Bronchial epithelial cell (primary cell): ENCODE data around the gene CELSR1. TPM values are rescaled to one million over a fixed set of nuclear protein-coding genes. Genes with fewer than 3 reads are reported as not detected.

Source experiments
- DNase-seq: peaks from one replicate; pipeline ENCODE4 v3.0.0-alpha.2; 2010; ENCODE audit warnings: low read depth
- FAIRE-seq: peaks from 2 replicates; lab custom pipeline; 2011; peaks lifted over from hg19 to GRCh38; lab: Jason Lieb, UNC
- H3K27me3 ChIP-seq: 2 replicates; pipeline ENCODE4 v1.5.1; 2011; ENCODE audit warnings: low read length; ENCODE audit not compliant: control insufficient read depth, insufficient read depth
- H3K36me3 ChIP-seq: 2 replicates; pipeline ENCODE4 v1.5.1; 2011; ENCODE audit warnings: low read length; ENCODE audit not compliant: control insufficient read depth, insufficient read depth
- H3K4me3 ChIP-seq: 2 replicates; pipeline ENCODE4 v1.5.1; 2011; ENCODE audit warnings: mild to moderate bottlenecking, low read depth, low read length, control low read depth
- total RNA-seq: library from RNA; depleted of rRNA; stranded (reverse); fragments of >200 nt; gene quantifications from 2 replicates; pipeline ENCODE4 v1.2.1, GENCODE V29; 2014
- TF ChIP-seq, protein P1 (sequence below): IDR thresholded peaks from 2 replicates; pipeline ENCODE4 v1.5.1; 2011; ENCODE audit warnings: mild to moderate bottlenecking, moderate library complexity, low read length, control low read depth, inconsistent platforms; ENCODE audit not compliant: insufficient read depth, severe bottlenecking

The CELSR1 gene
- total RNA-seq, 1 donor from 2014 or later = 39.0 TPM

DNA sequence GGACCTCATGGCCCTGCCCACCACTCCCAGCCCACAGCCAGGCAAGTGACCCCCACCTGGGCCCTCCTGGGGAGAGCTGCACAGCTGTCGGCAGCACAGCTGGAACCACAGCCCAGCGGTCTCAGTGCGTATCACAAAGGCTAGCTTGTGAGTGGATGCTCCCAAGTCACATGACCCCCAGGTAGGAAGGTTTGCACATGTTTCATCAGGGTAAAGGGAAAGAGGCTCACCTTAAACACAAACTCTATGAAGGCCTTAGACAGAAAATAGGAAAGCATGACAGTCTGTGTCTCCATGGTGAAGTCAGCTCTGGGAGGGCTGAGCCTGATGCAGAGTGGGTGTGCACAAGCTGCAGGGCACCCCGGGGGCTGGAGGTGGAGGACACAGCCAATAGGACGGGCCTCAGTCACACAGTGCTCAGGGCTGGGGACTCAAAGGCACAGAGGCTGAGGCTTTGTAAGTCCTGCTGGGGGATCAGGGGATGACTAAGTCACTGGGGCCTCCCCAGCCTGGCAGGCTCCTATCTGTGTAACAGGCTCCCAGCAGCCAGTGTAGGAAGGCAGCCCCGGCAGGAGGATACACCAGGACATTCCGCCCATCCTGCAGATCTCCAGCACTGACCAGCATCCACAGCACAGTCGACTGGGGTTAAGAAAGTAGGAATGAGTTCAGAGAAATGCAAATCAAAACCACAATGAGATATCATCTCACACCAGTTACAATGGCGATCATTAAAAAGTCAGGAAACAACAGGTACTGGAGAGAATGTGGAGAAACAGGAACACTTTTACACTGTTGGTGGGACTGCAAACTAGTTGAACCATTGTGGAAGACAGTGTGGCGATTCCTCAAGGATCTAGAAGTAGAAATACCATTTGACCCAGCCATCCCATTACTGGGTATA, 22.0 kb downstream of the CELSR1 start:
- H3K27me3 ChIP-seq = no peaks in the 10 kb centered on the region
- no peak overlapping the region for H3K4me3 ChIP-seq
- peaks cover 19% of the 10 kb centered on the region for H3K36me3 ChIP-seq
- TF ChIP-seq, protein P1, sequence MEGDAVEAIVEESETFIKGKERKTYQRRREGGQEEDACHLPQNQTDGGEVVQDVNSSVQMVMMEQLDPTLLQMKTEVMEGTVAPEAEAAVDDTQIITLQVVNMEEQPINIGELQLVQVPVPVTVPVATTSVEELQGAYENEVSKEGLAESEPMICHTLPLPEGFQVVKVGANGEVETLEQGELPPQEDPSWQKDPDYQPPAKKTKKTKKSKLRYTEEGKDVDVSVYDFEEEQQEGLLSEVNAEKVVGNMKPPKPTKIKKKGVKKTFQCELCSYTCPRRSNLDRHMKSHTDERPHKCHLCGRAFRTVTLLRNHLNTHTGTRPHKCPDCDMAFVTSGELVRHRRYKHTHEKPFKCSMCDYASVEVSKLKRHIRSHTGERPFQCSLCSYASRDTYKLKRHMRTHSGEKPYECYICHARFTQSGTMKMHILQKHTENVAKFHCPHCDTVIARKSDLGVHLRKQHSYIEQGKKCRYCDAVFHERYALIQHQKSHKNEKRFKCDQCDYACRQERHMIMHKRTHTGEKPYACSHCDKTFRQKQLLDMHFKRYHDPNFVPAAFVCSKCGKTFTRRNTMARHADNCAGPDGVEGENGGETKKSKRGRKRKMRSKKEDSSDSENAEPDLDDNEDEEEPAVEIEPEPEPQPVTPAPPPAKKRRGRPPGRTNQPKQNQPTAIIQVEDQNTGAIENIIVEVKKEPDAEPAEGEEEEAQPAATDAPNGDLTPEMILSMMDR = no peak
- peak; percentile 68 for DNase-seq
- FAIRE-seq = no peak

DNA sequence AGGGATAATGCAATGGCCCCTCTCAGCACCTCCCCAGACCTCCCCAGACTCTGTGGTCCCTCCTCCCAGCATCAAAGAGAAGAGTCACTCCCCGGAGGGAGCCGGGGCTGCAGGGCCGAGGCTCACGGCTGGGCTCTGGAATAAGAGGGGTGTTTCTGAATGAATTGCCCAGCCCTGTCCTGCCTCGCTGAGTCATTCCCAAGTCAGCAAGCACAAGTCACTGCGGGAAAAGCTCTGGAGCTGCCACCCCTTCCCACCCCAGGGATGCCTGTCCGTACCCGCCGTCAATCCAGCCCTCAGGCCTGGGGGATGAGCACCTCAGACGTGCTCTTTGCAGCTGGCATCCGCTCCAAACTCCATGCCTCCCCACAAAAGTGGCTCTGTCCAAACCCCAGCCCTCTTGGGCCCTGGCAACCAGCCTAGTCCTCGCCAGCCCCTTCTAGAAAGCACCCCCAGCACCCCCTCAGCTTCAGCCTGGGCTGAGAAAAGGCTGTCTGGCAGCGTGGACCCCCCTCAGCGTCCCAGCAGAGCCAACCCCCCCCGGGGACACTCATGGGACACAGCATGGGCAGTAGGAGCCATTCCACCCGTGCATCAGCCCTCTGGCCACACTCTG, 22.7 kb downstream of the CELSR1 start:
- FAIRE-seq (peak; percentile 94), DNase-seq (peak; percentile 97)
- TF ChIP-seq, protein P1 = no peak
- peaks cover 21% of the 10 kb centered on the region for H3K36me3 ChIP-seq
- peak overlapping the region; percentile 20 for H3K4me3 ChIP-seq
- no peaks in the 10 kb centered on the region for H3K27me3 ChIP-seq

DNA sequence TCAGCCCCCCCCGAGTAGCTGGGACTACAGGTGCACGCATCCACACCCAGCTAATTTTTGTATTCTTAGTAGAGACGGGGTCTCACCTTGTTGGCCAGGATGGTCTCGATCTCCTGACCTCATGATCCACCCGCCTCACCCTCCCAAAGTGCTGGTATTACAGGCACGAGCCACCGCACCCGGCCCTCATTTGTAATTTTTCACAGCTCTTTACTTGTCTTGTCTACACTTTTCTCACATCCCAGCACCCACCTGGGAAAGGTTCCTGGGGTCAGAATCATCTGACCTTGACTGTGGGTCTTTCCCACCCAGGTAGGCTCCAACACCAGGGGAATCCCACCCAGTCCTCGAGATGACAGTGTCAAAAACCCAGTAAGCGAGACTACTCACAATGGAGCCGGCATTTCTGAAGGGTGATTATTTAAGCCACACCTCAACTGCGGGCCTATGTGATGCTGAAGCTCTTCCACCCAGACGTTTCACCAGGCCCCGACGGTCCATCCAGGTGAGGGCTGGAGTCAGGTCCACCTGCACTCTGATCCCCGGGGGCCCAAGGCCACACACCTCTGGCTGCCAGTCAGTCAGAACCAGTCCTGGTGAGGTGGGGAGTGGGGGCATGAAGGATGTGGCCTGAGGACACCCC, 23.4 kb downstream of the CELSR1 start:
- Histone ChIP-seq H3K36me3 (peaks cover 26% of the 10 kb centered on the region), H3K27me3 (no peaks in the 10 kb centered on the region), H3K4me3 (peak overlapping the region; percentile 20)
- TF ChIP-seq, protein P1 = no peak
- DNase-seq (peak; percentile 48), FAIRE-seq (no peak)

DNA sequence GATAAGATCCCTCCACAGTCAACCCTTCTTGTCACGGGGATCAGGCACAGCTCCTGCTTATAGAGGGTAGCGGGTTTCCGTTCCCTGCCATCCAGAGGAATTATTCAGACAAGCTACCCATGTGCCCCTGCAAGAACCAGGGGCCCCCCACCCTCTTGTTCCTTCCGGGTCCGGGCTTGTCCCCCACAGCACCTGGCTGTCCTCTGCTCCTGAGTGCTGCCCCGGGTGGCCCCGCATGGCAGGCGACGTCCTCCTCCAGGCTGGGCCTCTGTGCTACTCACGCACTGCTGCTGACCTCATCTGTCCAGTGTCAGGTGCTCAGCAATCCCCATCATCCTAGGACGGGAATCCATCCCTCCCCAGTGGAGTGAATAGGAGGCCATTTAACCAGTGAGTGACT, 24.7 kb downstream of the CELSR1 start:
- no peak overlapping the region for H3K4me3 ChIP-seq
- TF ChIP-seq, protein P1 = no peak
- DNase-seq = no peak
- peaks cover 23% of the 10 kb centered on the region for H3K36me3 ChIP-seq
- FAIRE-seq = no peak
- no peaks in the 10 kb centered on the region for H3K27me3 ChIP-seq

DNA sequence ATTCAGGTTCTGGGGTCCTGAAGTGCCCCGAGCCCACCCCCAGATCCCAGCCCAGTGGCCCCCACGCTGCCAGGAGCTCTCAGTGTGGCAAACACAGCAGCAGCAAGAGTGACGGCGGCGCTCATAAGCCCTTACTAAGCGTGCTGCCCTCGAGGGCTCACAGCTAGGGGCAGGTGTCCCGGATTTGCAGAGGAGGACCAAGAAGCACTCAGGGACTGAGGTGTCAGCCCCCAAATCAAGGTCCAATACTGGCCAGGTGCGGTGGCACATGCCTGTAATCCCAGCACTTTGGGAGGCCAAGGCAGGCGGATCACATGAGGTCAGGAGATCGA, 25.4 kb downstream of the CELSR1 start:
- DNase-seq (no peak), FAIRE-seq (no peak)
- Histone ChIP-seq H3K27me3 (no peaks in the 10 kb centered on the region), H3K36me3 (peaks cover 23% of the 10 kb centered on the region), H3K4me3 (no peak overlapping the region)
- TF ChIP-seq, protein P1 = no peak
